Naive thymus-derived CD4-positive, alpha-beta T cell (primary cell): ENCODE measurements around the gene CLRN1. TPM values are rescaled to one million over a fixed set of nuclear protein-coding genes. Genes with fewer than 3 reads are reported as not detected.

Source experiments
- ATAC-seq: fragments of 150-1000 bp; cut with Tn5 transposase; 2 replicates; pipeline ENCODE4 v1.10.0; 2021; ENCODE audit warnings: mild to moderate bottlenecking, moderate library complexity
- CTCF ChIA-PET: fragments of 350-600 bp; sonication (Branson Sonifier 250); formaldehyde crosslinking; loops from one replicate; lab custom pipeline; 2021; ENCODE audit warnings: antibody characterized with exemption; lab: Charles Lee
- POLR2A ChIA-PET: fragments of 350-600 bp; sonication (Branson Sonifier 250); formaldehyde crosslinking; loops from one replicate; lab custom pipeline; 2021; ENCODE audit warnings: antibody characterized with exemption, inconsistent platforms; lab: Charles Lee
- DNase-seq, 9 donors: peaks; one replicate each; pipeline versions ENCODE4 v3.0.0 to v3.0.0-alpha.2; 2020 to 2022; ENCODE audit warnings: mixed read lengths in 1 of 9
- H3K27ac ChIP-seq: one replicate; pipeline ENCODE4 v1.7.0; 2013; ENCODE audit warnings: mild to moderate bottlenecking, low read depth, low read length, moderate library complexity
- H3K27me3 ChIP-seq, 2 donors: one replicate each; pipeline ENCODE4 v1.7.0; 2013; ENCODE audit warnings: low read length in 2 of 2, mild to moderate bottlenecking in 2 of 2, moderate library complexity in 2 of 2; ENCODE audit not compliant: control insufficient read depth in 2 of 2, insufficient read depth in 2 of 2
- H3K36me3 ChIP-seq, 3 experiments: 1 replicate in 2 of 3; 2 replicates in 1 of 3; pipeline ENCODE4 v1.7.0; 2013; ENCODE audit warnings: low read length in 3 of 3, mild to moderate bottlenecking in 3 of 3, moderate library complexity in 1 of 3; ENCODE audit not compliant: insufficient read depth in 3 of 3, control insufficient read depth in 2 of 3
- H3K4me1 ChIP-seq, 2 donors: one replicate each; pipeline ENCODE4 v1.7.0; 2013; ENCODE audit warnings: low read length in 2 of 2, mild to moderate bottlenecking in 2 of 2, moderate library complexity in 1 of 2; ENCODE audit not compliant: control insufficient read depth in 2 of 2, insufficient read depth in 2 of 2
- H3K4me3 ChIP-seq: 2 replicates; pipeline ENCODE4 v1.7.0; 2013; ENCODE audit warnings: mild to moderate bottlenecking, low read length
- H3K9me3 ChIP-seq, 3 experiments: 1 replicate in 2 of 3; 2 replicates in 1 of 3; pipeline ENCODE4 v1.7.0; 2013; ENCODE audit warnings: low read length in 3 of 3; ENCODE audit not compliant: control insufficient read depth in 2 of 3
- H3K27ac Mint-ChIP-seq, 9 donors: one replicate each; pipeline ENCODE4 v1.8.0; 2020 to 2022; ENCODE audit warnings: mixed read lengths in 9 of 9, mild to moderate bottlenecking in 8 of 9, moderate library complexity in 5 of 9, inconsistent platforms in 2 of 9
- H3K27me3 Mint-ChIP-seq, 5 donors: one replicate each; pipeline ENCODE4 v1.8.0; 2021 to 2022; ENCODE audit warnings: mixed read lengths in 5 of 5, mild to moderate bottlenecking in 1 of 5
- H3K36me3 Mint-ChIP-seq, 5 donors: one replicate each; pipeline ENCODE4 v1.8.0; 2020 to 2022; ENCODE audit warnings: mixed read lengths in 5 of 5, mild to moderate bottlenecking in 3 of 5, inconsistent platforms in 1 of 5
- H3K4me1 Mint-ChIP-seq, 7 donors: one replicate each; pipeline ENCODE4 v1.8.0; 2020 to 2022; ENCODE audit warnings: mixed read lengths in 7 of 7, mild to moderate bottlenecking in 3 of 7, inconsistent platforms in 1 of 7
- H3K4me3 Mint-ChIP-seq, 10 donors: one replicate each; pipeline ENCODE4 v1.8.0; 2020 to 2022; ENCODE audit warnings: mild to moderate bottlenecking in 10 of 10, mixed read lengths in 10 of 10, moderate library complexity in 6 of 10, inconsistent platforms in 2 of 10
- H3K9me3 Mint-ChIP-seq, 11 donors: one replicate each; pipeline ENCODE4 v1.8.0; 2020 to 2022; ENCODE audit warnings: mixed read lengths in 11 of 11, mild to moderate bottlenecking in 4 of 11, inconsistent platforms in 1 of 11, moderate library complexity in 1 of 11
- intact Hi-C, 2 donors: fragments of 100-400 bp; cut with micrococcal nuclease; formaldehyde crosslinking; loops; one replicate each; pipeline ENCODE4 v1.15.1; 2023
- polyA plus RNA-seq, 2 donors: library from polyadenylated mRNA; unstranded; fragments of 300-500 nt; fragmentation: Illumina TruSeq; gene quantifications; one replicate each; pipeline ENCODE4 v1.2.3, GENCODE V29; 2021
- total RNA-seq, 6 experiments: library from RNA in 5 of 6; stranded (reverse) in 5 of 6; gene quantifications; 1 replicate in 5 of 6; 2 replicates in 1 of 6; pipeline ENCODE4 v1.2.3 and lab custom pipeline; 2021 to 2026

Gene CLRN1
- total and polyA plus RNA-seq, 7 experiments from 2014 or later = not detected

DNA sequence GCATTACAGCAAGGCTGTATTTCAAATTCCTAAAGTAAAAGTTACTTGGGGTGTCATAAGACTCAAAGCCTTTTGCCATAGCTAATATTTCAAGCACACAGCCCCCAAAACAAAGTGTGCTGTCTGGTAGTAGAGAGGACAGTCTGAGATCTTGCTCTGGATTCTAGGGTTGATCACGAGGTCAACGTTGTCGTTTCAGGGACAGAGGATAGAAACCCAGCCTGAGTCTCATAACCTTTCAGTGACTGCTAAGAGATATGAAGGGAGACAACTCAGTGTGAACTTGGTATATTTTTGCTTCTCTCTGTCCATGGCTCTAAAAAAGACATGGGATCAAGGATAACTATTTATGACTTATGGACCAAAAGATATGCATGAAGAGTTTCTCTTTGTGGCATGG, 41.7 kb downstream of the CLRN1 start:
- H3K36me3 ChIP-seq = no peaks in the 10 kb centered on the region
- DNase-seq (no peak), ATAC-seq (no peak)
- Mint-ChIP-seq H3K4me3 (no peak overlapping the region), H3K36me3 (no peaks in the 10 kb centered on the region), H3K9me3 (no peaks in the 10 kb centered on the region), H3K27me3 (peaks cover 15 to 42% (median 23%) of the 10 kb centered on the region in 5 donors), H3K27ac (no peak overlapping the region), H3K4me1 (peaks cover 0 to 4% (median 2%) of the 10 kb centered on the region in 7 donors)
- no peak overlapping the region for H3K27ac ChIP-seq
- CTCF ChIA-PET = interaction anchor here (0.8 kb wide), 1 partner anchor 156 kb away, joined by 3 read pairs; no protein-coding TSS in a partner anchor
- POLR2A ChIA-PET = no interaction called here
- H3K9me3 ChIP-seq = no peaks in the 10 kb centered on the region
- intact Hi-C loops = no loop called here
- no peaks in the 10 kb centered on the region for H3K27me3 ChIP-seq
- no peak overlapping the region for H3K4me3 ChIP-seq
- H3K4me1 ChIP-seq = no peaks in the 10 kb centered on the region

DNA sequence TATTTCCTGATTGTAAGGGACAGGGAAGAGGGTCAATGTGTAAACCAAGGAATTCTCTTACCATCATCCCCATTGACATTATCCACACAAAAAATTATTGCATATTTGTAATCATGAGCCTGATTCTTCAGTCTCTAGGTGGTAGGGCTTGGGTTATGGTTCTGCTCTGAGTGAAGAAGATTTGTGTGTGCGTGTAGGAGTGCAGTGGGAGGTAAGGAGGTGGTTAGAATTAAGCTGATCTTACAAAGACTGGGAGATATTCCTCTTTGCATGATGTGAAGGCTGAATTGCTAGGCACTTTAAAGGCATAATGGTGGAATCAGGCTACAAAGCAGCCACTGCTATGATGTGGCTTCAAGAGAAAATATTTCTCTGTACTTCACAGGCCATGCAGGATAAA, 44.3 kb downstream of the CLRN1 start:
- Histone ChIP-seq H3K4me1 (no peaks in the 10 kb centered on the region), H3K4me3 (no peak overlapping the region), H3K27ac (no peak overlapping the region), H3K9me3 (no peaks in the 10 kb centered on the region), H3K27me3 (no peaks in the 10 kb centered on the region), H3K36me3 (no peaks in the 10 kb centered on the region)
- CTCF ChIA-PET = no interaction called here
- ATAC-seq (no peak), DNase-seq (no peak)
- Mint-ChIP-seq H3K27ac (no peak overlapping the region), H3K9me3 (no peaks in the 10 kb centered on the region), H3K36me3 (no peaks in the 10 kb centered on the region), H3K4me1 (peaks cover 0 to 9% (median 7%) of the 10 kb centered on the region in 7 donors), H3K4me3 (no peak overlapping the region), H3K27me3 (peaks cover 18 to 44% (median 30%) of the 10 kb centered on the region in 5 donors)
- POLR2A ChIA-PET = no interaction called here
- intact Hi-C loops = loop anchor here in 1 of 2 donors (5.0 kb wide), 1 partner anchor 159 kb away; the partner anchor contains the start of gene MED12L

DNA sequence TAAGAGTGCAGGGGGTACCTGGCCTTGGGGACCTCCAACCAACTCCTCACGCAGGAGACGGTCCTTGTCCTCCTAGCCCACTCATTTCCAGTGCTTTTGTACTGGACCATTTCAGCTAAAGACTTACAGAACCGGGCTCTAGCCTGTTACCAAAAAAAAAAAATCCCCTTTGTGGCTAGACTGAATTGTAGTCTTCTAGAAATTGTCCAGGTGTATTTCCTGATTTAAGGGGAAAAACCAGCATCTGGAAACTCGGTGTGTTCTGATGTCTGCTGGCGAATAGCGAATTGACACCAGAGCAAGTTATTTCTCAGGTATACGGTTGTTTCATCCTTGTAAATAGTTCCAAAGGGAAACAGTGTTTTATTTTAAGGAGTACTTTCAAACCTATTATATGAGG, 46.2 kb downstream of the CLRN1 start:
- CTCF ChIA-PET = interaction anchor here (1.1 to 1.6 kb wide), 2 partner anchors 219 to 354 kb away, joined by 3 to 11 read pairs; no protein-coding TSS in a partner anchor
- POLR2A ChIA-PET = no interaction called here
- H3K27me3 ChIP-seq = no peaks in the 10 kb centered on the region
- no peaks in the 10 kb centered on the region for H3K9me3 ChIP-seq
- H3K36me3 Mint-ChIP-seq = no peaks in the 10 kb centered on the region
- ATAC-seq (no peak), DNase-seq (no peak)
- H3K4me3 ChIP-seq = no peak overlapping the region
- H3K27ac Mint-ChIP-seq = no peak overlapping the region
- H3K4me1 ChIP-seq = no peaks in the 10 kb centered on the region
- peaks cover 0 to 9% (median 7%) of the 10 kb centered on the region in 7 donors for H3K4me1 Mint-ChIP-seq
- H3K4me3 Mint-ChIP-seq = peak overlapping the region in 3 of 10 donors; percentile 55 to 77 (median 69)
- no peaks in the 10 kb centered on the region for H3K36me3 ChIP-seq
- peaks cover 0 to 2% (median 0%) of the 10 kb centered on the region in 11 donors for H3K9me3 Mint-ChIP-seq
- H3K27ac ChIP-seq = no peak overlapping the region
- H3K27me3 Mint-ChIP-seq = peaks cover 14 to 35% (median 20%) of the 10 kb centered on the region in 5 donors
- intact Hi-C loops = loop anchor here in 1 of 2 donors (1.0 to 5.0 kb wide), 2 partner anchors 161 to 220 kb away; partner anchors contain the start of gene MED12L

DNA sequence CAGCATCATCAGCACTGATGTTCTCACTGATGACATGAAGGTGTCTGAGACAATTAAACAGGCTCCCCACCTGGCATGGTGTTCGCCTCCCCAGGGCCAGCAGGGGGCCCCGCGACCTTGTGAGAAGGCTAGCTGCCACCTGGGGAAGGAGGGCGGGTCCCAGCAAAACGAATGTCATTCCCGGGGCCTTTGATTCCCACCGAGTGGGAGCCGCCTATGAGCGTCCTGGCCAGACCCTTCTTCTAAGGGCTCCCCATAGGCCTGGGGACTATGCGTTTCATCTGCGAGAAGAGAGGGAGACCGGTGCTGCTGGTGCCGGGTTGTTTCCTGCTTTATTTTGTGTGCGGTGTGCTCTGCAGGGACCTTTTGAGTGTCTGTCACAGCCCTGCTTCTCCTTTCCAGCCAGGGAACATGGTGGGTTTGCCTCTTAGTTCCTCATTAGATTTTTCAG, 46.8 kb downstream of the CLRN1 start:
- Histone ChIP-seq H3K27ac (no peak overlapping the region), H3K27me3 (no peaks in the 10 kb centered on the region), H3K9me3 (no peaks in the 10 kb centered on the region), H3K4me1 (no peaks in the 10 kb centered on the region), H3K36me3 (no peaks in the 10 kb centered on the region), H3K4me3 (no peak overlapping the region)
- Mint-ChIP-seq H3K36me3 (no peaks in the 10 kb centered on the region), H3K4me1 (peaks cover 0 to 9% (median 7%) of the 10 kb centered on the region in 7 donors), H3K4me3 (peak overlapping the region in 9 of 10 donors; percentile 29 to 77 (median 57)), H3K27me3 (peaks cover 14 to 33% (median 17%) of the 10 kb centered on the region in 5 donors), H3K9me3 (peaks cover 0 to 2% (median 0%) of the 10 kb centered on the region in 11 donors), H3K27ac (peak overlapping the region in 1 of 9 donors; percentile 41)
- ATAC-seq (peak; percentile 72), DNase-seq (peak; percentile 11 to 52 (median 29))
- ChIA-PET CTCF (interaction anchor here (1.1 to 1.6 kb wide), 2 partner anchors 220 to 354 kb away, joined by 3 to 11 read pairs; no protein-coding TSS in a partner anchor), POLR2A (interaction anchor here (0.6 kb wide), 1 partner anchor 178 kb away, joined by 5 read pairs; no protein-coding TSS in a partner anchor)
- intact Hi-C loops = loop anchor here (1.0 to 5.0 kb wide), 4 partner anchors 161 to 358 kb away; partner anchors contain the start of gene MED12L (in 1 of the 2)

DNA sequence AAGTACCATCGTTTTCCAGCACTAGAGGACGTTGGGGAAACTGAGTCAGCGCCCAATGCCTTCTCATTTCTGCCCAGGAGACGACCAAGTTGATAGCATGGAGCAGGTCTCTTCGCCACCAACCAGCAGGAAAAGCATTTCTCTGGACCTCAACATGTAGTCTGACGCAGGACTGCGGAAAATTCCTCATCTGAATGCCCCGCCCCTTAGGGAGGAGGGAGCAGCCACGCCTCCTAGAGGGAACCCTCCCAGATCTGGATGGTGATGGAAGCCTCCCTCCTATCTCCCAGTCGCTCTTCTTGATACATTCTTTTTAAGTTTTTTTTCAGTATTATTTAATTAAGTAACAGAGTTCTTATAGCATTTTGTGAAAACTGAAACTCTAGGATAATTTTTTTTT, 49.9 kb downstream of the CLRN1 start:
- H3K4me1 Mint-ChIP-seq = peaks cover 0 to 11% (median 7%) of the 10 kb centered on the region in 7 donors
- CTCF ChIA-PET = no interaction called here
- Histone ChIP-seq H3K4me3 (no peak overlapping the region), H3K9me3 (no peaks in the 10 kb centered on the region), H3K36me3 (no peaks in the 10 kb centered on the region), H3K4me1 (no peaks in the 10 kb centered on the region), H3K27ac (no peak overlapping the region), H3K27me3 (no peaks in the 10 kb centered on the region)
- peaks cover 13 to 37% (median 24%) of the 10 kb centered on the region in 5 donors for H3K27me3 Mint-ChIP-seq
- no peak for DNase-seq
- H3K36me3 Mint-ChIP-seq = no peaks in the 10 kb centered on the region
- peak overlapping the region in 1 of 9 donors; percentile 21 for H3K27ac Mint-ChIP-seq
- POLR2A ChIA-PET = no interaction called here
- no peak for ATAC-seq
- peaks cover 0 to 2% (median 0%) of the 10 kb centered on the region in 11 donors for H3K9me3 Mint-ChIP-seq
- intact Hi-C loops = no loop called here
- H3K4me3 Mint-ChIP-seq = no peak overlapping the region

DNA sequence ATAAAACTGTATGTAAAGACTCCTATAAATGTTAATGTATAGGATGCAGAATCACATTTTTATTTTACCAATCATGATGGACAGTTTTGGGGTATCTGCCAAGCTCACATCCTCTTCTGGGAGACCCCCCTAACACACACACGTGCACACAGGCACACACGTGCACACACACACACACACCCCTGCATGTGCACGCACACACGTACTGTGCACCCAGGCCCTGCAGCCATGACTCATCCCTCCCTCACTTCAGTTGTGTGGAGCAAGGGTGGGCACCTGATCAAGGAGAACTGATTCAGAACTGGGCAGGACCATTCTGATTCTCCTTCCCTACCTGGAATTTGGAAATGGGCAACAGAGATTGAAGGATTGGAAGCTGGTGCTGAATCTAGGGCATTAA, 51.3 kb downstream of the CLRN1 start:
- H3K27ac ChIP-seq = no peak overlapping the region
- no peaks in the 10 kb centered on the region for H3K9me3 ChIP-seq
- H3K4me1 ChIP-seq = no peaks in the 10 kb centered on the region
- H3K27ac Mint-ChIP-seq = no peak overlapping the region
- H3K4me1 Mint-ChIP-seq = peaks cover 0 to 11% (median 7%) of the 10 kb centered on the region in 7 donors
- no peaks in the 10 kb centered on the region for H3K36me3 Mint-ChIP-seq
- H3K9me3 Mint-ChIP-seq = peaks cover 0 to 2% (median 0%) of the 10 kb centered on the region in 11 donors
- H3K27me3 ChIP-seq = no peaks in the 10 kb centered on the region
- CTCF ChIA-PET = no interaction called here
- no peak overlapping the region for H3K4me3 ChIP-seq
- no peak overlapping the region for H3K4me3 Mint-ChIP-seq
- ATAC-seq = no peak
- DNase-seq = no peak
- POLR2A ChIA-PET = no interaction called here
- H3K27me3 Mint-ChIP-seq = peaks cover 13 to 43% (median 22%) of the 10 kb centered on the region in 5 donors
- intact Hi-C loops = no loop called here
- H3K36me3 ChIP-seq = no peaks in the 10 kb centered on the region
